Chondrocyte (in vitro differentiated cells): ENCODE results near the gene SGSM2. TPM values are rescaled to one million over a fixed set of nuclear protein-coding genes. Genes with fewer than 3 reads are reported as not detected.

ENCODE experiments used
- DNase-seq: peaks from one replicate; pipeline ENCODE4 v3.0.0; 2021; ENCODE audit warnings: mixed read lengths, low spot score
- H3K27ac Mint-ChIP-seq: one replicate; pipeline ENCODE4 v1.8.0; 2021; ENCODE audit warnings: mild to moderate bottlenecking, moderate library complexity, mixed read lengths; ENCODE audit not compliant: unreplicated experiment
- H3K27me3 Mint-ChIP-seq: 2 replicates; pipeline ENCODE4 v1.8.0; 2021; ENCODE audit warnings: low read depth, mixed read lengths
- H3K36me3 Mint-ChIP-seq: 2 replicates; pipeline ENCODE4 v1.8.0; 2021; ENCODE audit warnings: low read depth, mixed read lengths
- H3K4me1 Mint-ChIP-seq: 2 replicates; pipeline ENCODE4 v1.8.0; 2021; ENCODE audit warnings: low read depth, mild to moderate bottlenecking, mixed read lengths
- H3K4me3 Mint-ChIP-seq: one replicate; pipeline ENCODE4 v1.8.0; 2021; ENCODE audit warnings: mild to moderate bottlenecking, moderate library complexity, mixed read lengths; ENCODE audit not compliant: unreplicated experiment
- H3K9me3 Mint-ChIP-seq: 2 replicates; pipeline ENCODE4 v1.8.0; 2021; ENCODE audit warnings: low read depth, mixed read lengths
- total RNA-seq: library from RNA; stranded (reverse); gene quantifications from 3 replicates; pipeline ENCODE4 v1.2.1, GENCODE V29; 2021
- TF ChIP-seq, protein P1 (sequence below): fragments of 200-600 bp; sonication (generic); IDR thresholded peaks from 2 replicates; pipeline ENCODE4 v1.5.0; 2021; ENCODE audit warnings: antibody characterized with exemption, mild to moderate bottlenecking, moderate library complexity

The SGSM2 gene
- total RNA-seq, 1 donor from 2014 or later: 43.2 TPM

GRCh38 chr17:2297023-2297422 is 40.3 kb upstream of the SGSM2 start:
- TF ChIP-seq, protein P1, sequence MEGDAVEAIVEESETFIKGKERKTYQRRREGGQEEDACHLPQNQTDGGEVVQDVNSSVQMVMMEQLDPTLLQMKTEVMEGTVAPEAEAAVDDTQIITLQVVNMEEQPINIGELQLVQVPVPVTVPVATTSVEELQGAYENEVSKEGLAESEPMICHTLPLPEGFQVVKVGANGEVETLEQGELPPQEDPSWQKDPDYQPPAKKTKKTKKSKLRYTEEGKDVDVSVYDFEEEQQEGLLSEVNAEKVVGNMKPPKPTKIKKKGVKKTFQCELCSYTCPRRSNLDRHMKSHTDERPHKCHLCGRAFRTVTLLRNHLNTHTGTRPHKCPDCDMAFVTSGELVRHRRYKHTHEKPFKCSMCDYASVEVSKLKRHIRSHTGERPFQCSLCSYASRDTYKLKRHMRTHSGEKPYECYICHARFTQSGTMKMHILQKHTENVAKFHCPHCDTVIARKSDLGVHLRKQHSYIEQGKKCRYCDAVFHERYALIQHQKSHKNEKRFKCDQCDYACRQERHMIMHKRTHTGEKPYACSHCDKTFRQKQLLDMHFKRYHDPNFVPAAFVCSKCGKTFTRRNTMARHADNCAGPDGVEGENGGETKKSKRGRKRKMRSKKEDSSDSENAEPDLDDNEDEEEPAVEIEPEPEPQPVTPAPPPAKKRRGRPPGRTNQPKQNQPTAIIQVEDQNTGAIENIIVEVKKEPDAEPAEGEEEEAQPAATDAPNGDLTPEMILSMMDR: no peak
- Mint-ChIP-seq H3K36me3 (peaks cover 36% of the 10 kb centered on the region), H3K27ac (no peak overlapping the region), H3K4me3 (no peak overlapping the region), H3K9me3 (no peaks in the 10 kb centered on the region), H3K4me1 (peaks cover 38% of the 10 kb centered on the region), H3K27me3 (no peaks in the 10 kb centered on the region)
- no peak for DNase-seq

- no peak for DNase-seq
- no peaks in the 10 kb centered on the region for H3K9me3 Mint-ChIP-seq
- H3K27me3 Mint-ChIP-seq: no peaks in the 10 kb centered on the region
- peaks cover 43% of the 10 kb centered on the region for H3K4me1 Mint-ChIP-seq
- H3K4me3 Mint-ChIP-seq: no peak overlapping the region
- TF ChIP-seq, protein P1: no peak
- peaks cover 34% of the 10 kb centered on the region for H3K36me3 Mint-ChIP-seq
- no peak overlapping the region for H3K27ac Mint-ChIP-seq
Measured at GRCh38 chr17:2299136-2299535, 38.2 kb upstream of the SGSM2 start.

- Mint-ChIP-seq H3K4me1 (peaks cover 42% of the 10 kb centered on the region), H3K9me3 (no peaks in the 10 kb centered on the region), H3K36me3 (peaks cover 31% of the 10 kb centered on the region), H3K4me3 (no peak overlapping the region), H3K27me3 (no peaks in the 10 kb centered on the region), H3K27ac (no peak overlapping the region)
- TF ChIP-seq, protein P1: no peak
- no peak for DNase-seq
Measured at GRCh38 chr17:2299756-2300155, 37.5 kb upstream of the SGSM2 start.

DNA sequence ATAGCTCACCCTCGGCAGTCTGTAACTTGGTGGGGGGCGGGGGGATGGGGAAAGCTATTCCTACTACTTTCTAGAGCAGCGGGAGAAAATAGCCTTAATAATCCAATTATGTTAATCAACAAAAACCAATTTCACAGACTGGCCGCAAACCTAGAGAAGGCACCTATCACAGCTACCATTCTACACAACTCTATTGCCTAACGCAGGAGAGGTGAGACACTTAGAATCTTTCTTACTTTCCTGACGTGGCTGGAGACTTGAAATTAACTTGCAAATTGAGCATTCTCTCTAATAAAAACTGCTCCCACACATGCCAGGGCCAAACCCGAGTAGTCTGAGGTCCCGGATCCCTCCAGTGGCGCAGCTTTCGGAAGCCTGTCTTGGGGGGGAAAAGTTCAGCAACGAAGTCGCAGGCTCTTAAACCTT is 34.5 kb upstream of the SGSM2 start:
- no peaks in the 10 kb centered on the region for H3K27me3 Mint-ChIP-seq
- TF ChIP-seq, protein P1: no peak
- DNase-seq: no peak

GRCh38 chr17:2303204-2304188 is 33.8 kb upstream of the SGSM2 start, which contains the start of the genes SMG6 and SRR:
TSS of gene SMG6 (minus strand) at chr17:2303785. CDS start at chr17:2303720, 65 bp downstream.
TSS of gene SRR (plus strand) at chr17:2303950. CDS start at chr17:2315561, 11,611 bp downstream.
- Mint-ChIP-seq H3K4me1 (peaks cover 27% of the 10 kb centered on the region), H3K4me3 (peak within 1 kb of the TSS; percentile 86), H3K27ac (peak within 1 kb of the TSS; percentile 86), H3K27me3 (no peaks in the 10 kb centered on the region), H3K9me3 (no peaks in the 10 kb centered on the region), H3K36me3 (peaks cover 11% of the 10 kb centered on the region)
- peak; percentile 94 for DNase-seq
- TF ChIP-seq, protein P1: no peak

More for the DNA sequence above, 34.5 kb upstream of the SGSM2 start:
- H3K4me3 Mint-ChIP-seq: peak overlapping the region; percentile 86
- no peaks in the 10 kb centered on the region for H3K9me3 Mint-ChIP-seq
- H3K4me1 Mint-ChIP-seq: peaks cover 32% of the 10 kb centered on the region
- peak overlapping the region; percentile 86 for H3K27ac Mint-ChIP-seq
- H3K36me3 Mint-ChIP-seq: peaks cover 12% of the 10 kb centered on the region
